Smooth muscle cell of the brain vasculature (primary cell): ENCODE data around the gene TMEM183A.

Source experiments
- DNase-seq: peaks from one replicate; pipeline ENCODE4 v3.0.0-alpha.2; 2012; ENCODE audit warnings: low read depth, low spot score

TMEM183A gene

DNA sequence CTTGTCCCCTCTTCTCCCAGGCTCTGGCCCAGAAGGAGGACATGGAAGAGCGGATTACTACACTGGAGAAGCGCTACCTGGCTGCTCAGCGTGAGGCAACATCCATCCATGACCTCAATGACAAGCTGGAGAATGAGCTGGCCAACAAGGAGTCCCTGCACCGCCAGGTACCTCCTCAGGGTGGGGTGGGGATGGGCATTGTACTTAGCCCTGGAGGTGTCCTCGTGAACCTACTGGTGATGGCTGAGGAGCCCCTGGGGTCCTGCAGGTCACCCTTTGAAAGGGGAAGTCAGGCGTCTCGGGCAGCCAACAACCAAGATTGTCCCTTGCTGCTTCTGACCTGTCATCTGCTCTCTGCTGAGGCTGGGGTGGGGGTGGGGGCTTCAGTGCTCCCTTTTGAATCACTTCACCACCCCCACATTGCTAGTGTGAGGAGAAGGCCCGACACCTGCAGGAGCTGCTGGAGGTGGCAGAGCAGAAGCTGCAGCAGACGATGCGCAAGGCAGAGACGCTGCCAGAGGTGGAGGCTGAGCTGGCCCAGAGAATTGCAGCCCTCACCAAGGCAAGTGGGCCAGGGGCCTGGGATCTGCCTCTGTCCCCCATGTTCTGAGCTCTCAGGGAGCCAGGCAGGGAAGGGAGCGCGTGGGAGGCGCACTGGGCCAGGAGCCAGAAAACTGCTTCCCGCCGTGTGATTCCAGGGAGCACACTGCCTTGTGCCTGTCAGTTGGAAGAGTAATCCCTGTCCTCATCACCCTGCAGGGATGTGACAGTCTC lies 38.8 kb downstream of the TMEM183A start:
- DNase-seq = no peak

DNA sequence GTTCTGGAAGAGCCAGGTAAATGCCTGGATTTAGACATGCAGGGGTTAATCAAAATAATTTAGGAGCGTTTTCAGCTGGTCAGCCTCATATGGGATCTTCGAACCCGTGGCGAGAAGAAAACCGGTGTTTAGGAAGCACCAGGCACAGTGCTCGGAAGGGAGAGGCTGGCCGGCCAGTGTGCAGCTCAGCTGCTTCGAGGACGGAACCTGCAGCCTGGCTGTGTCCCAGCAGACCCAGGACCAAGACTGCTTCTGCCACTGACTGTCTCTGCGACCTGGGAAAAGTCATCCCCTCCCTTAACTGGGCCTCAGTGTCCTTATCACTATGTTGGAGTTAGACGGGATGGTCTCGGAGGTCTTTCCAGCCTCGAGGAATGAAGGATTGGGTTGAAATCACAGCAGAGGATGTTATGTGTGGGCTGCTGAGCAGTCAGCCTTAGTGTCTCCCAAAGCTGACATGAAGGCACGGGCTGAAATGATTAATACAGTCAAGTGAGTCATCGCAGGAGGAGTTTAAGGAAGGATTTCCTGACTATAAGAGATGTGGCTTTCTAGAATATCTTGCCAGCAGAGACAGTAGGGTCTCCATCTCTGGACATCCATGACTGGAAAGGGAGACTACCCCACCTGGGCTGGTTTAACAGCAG lies 39.9 kb downstream of the TMEM183A start:
- DNase-seq = no peak

DNA sequence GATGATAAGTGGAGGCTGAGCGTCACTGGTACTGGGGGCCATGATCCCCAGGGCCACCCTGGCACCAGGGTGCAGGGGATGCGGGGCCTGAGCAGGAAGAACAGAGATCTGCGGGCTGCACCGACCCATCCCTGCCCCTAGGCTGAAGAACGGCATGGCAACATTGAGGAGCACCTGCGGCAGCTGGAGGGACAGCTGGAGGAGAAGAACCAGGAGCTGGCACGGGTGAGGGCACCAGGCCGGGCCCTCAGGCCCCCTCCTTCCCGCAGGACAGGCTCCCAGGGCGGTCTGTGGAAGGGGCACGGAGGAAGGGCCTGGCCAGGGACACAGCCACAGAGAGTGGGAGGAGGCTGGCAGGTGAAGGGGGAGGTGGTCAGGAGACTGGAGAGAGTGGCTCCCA lies 40.9 kb downstream of the TMEM183A start:
- no peak for DNase-seq

DNA sequence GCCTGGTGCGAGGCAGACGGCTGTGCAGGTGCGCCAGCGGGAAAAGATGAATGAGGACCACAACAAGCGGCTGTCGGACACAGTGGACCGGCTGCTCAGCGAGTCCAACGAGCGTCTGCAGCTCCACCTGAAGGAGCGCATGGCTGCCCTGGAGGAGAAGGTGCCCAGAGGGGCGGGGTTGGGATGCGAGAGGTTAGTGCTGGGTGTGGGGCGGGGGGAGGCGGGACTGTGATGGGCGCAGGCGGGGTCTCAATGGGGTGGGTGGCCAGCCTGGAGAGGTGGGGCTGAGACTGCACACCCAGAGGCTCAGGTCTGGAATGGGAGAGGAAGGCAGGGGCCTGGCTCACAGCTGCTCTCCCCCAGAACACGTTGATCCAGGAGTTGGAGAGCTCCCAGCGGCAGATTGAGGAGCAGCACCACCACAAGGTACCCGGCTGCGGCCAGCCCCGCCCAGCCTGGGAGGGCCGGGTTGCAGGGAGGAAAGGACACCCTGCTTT lies 41.4 kb downstream of the TMEM183A start:
- no peak for DNase-seq

DNA sequence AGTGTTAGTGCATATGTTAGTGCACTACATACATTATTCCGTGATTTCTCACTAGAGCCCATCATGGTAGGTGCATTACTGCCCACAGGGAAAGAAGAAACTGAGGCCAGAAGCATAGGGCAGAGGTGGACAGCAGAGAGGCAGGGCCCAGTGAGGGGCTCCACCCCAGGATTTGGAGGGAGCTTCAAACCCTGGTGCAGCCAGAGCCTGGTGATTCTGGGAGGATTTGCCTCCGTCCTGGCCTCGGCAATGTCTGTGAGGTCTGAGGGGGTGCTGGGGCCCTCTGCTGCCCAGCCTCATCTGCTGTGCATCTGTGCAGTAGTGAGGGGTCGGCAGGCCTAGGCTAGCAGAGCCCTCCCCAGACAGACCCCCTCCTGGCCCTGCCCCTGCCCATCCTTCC lies 41.9 kb downstream of the TMEM183A start:
- no peak for DNase-seq

DNA sequence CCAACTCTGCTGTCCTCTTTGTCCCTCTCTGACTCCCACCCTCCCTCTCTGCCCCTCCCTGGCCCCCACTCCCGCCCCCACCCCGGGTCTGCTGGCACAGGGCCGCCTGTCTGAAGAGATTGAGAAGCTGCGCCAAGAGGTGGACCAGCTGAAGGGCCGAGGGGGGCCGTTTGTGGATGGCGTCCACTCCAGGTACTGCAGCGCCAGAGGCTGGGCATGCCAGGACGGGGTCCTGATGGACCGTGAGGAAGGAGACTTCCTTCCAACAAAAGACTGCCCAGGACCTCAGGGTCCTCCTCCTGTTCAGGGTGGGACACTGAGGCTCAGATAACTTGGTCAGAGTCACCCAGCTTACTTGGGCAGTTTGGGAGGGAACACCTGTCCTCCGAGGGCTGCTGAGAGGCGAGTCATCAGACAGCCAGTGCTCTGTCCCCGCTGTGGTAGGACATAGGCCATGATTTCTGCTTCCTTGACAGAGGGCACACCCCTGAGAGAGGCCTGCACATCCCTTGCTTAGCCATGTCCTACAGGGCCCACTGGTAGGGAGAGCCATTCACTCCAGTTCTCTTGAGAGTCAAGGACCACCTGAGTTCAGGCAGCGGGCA lies 42.5 kb downstream of the TMEM183A start:
- DNase-seq = no peak

DNA sequence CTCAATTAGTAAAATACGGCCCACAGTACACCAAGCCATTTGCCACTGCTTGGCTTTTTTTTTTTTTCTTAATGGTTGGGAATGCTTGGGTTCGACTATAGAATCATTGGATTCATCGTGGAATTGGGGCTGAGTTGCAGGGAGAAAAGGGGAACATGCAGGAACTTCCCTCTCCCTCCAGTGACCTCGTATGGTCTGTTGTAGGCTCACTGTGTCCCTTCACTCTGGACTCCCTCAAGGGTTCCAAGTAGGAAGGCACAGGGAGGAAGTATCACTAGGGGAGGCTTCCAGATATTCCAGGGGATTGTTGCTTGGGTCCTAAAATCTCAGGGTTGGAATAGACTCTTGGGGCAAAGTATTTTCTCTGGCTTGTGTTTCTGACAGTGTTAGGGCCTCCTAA lies 43.7 kb downstream of the TMEM183A start:
- DNase-seq = no peak

DNA sequence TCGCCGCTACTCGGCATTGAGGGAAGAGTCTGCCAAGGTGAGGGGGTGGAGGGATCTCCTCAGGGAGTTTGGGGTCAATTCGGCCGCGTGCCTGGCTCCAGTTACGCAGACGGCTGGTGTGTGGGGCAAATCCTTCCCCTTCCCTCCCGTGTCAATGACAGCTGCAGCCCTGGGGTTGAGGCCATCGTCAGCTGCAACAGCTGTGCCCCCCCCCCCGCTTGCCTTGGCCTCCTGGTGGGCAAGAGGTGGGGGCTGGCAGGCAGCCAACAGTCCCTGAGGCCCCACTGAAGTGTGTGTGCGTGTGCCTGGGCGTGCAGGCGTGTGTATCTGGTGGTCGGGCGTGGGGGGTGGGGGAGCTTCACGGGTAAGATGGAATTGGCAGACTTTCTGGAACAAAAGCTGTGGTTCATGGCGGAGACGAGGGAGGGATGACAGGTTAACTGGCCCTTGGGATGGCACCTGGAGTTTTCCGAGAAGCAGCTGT lies 44.7 kb downstream of the TMEM183A start:
- DNase-seq = no peak

DNA sequence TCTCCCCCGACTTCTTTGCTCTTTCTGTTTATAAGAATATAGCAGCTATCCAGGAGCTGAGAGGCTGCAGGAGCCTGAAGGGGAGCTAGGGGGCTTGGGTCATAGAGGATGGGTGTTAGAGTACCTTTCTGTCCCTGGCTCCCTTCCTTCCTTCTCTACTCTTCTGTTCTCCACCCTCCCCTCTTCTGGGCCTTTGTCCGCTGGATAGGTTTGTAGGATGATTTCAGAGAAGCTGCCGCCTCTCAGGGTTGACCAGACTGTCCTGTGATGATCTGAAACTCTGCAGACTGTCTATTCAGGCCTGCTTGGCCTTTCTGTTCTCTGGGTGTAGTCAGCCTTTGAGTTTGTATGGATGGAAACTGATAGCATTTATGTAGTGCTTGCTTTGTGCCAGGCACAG lies 45.4 kb downstream of the TMEM183A start:
- DNase-seq = no peak

DNA sequence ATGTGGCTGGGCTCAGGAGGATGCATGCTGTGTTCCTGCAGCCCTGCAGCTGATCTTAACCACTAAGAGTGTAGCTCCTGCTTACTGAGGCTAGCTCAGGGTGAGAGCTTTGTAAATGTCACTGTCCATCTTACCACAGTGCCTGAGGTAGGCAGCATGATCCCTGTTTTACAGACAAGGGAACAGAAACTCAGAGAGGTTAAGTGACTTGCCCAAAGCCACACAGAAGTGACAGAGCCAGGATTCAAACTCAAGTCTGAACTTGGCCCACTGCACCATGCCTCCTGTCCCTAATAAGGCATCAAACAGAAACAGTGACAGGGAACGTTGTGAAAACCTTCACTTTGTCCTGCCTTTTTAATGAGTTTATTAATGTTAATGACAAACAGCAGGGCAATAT lies 47.0 kb downstream of the TMEM183A start:
- no peak for DNase-seq

DNA sequence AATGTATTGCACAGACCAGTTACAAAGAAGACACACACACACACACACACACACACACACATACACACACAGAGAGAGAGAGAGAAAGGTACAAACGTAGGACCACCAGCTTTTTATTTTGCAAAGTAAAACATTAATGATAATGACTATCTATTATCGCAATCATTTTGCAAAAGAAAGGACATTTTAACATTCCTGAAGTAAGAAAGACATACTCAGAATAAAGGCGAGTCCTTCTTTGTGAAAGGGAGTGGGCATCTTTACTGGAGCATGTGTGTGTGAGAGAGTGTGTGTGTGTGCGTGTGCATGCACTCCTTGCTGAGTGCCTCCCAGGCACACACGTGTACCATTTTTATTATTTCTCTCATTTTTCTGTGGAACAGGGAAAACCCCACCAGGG lies 47.5 kb downstream of the TMEM183A start:
- DNase-seq = no peak

DNA sequence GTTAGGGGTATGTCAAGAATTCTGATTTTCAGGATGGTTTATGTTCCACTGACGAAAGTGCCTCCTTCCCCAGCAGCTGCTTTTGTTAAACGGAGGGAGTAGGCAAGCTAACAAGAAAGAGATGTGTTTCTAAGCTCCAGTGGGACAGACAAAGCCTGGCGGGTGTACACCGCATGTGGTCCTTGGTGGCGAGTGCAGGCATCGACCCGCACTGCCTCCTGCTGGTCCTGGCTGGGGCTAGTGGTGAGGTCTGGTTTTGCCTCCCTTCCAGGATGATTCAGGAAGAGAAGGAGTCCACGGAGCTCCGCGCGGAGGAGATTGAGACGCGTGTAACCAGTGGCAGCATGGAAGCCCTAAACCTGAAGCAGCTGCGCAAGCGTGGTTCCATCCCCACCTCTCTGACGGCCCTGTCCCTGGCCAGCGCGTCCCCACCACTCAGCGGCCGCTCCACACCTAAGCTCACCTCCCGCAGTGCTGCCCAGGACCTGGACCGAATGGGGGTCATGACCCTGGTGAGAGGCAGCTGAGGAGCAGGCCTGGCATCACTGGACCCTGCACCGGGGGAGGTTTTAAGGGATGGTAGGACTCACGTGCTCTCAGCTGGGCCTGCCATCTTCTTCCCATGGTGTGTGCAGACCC lies 48.1 kb downstream of the TMEM183A start:
- no peak for DNase-seq

DNA sequence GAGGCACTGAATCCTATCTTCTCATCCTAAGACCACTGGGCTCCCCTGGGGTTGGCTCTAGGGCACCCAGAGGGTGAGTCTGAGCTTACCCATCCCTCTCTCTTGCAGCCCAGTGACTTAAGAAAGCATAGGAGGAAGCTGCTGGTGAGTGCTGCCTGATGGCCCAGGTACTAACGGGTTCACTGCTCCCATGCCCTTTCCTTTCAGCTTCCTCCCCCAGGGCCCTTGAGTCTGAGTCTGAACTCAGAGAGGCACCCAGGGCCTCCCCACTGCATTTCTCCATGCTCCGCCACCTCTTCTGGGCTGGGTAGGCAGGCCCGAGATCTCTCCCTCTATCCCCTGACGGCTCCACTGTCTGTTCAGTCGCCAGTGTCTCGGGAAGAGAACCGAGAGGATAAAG lies 48.8 kb downstream of the TMEM183A start:
- DNase-seq = no peak

DNA sequence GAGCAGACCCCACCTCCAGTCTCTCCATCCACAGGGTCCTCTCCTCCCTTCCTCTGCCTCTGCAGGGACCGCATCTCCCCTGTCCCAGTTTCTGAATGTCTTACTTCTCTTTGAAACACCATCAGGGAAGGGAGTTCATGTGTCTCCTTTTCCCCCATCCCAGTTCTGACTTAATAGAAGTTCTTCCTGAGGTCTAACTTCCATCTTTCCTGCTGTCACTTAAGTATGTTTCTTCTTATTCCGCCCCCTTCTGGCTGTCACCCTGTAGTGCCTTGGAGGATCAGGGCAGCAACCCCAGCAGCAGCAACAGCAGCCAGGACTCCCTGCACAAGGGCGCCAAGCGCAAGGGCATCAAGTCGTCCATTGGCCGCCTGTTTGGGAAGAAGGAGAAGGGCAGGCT lies 49.3 kb downstream of the TMEM183A start:
- no peak for DNase-seq

DNA sequence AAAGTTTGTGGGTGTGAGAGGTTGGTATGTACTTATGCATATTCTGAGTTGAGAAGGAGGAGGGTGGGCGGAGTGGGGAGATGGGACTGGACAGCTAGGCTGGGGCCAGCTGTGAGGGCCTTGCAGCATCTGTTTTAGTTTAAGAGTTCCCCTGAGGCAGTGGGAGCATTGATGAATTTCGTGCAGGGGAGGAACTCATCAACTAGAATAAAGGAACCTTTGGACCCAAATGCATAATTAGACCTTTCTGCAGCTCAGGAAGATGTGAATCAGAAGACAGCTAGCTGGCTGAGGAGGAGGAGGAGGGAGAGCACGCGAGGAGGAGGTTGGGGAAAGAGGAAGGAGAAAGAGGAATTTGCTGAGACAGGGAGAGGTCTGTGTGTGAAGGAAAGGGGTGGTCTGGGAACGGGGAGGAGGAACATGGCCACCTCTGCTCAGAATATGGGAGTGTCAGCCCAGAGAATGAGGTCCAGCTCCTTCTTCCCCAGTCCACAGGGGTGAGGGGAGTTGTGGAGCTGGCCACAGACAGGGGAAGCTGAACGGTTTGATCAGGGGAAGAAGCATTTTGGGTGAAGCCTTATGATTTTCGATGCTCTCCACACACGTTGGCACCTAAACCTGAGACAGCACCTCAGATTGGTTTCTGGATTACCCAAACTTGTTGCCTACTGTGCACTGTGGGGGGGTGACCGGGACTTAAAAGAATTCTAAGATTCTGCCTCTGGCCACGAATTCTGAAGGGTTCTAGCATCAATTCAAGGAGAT lies 50.9 kb downstream of the TMEM183A start:
- no peak for DNase-seq

DNA sequence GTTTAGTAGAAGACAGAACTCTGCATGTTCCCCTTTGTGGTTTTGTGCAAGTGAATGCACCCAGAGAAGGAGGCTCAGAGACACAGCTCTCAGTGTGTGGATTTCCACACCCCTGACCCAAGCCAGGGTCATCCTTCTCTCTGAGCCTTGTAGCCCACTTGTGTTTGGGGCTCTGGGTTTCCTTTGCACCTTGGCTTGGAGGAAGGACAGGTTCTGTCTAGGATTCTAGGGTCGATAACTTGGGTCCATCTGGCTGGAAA lies 51.4 kb downstream of the TMEM183A start:
- no peak for DNase-seq

DNA sequence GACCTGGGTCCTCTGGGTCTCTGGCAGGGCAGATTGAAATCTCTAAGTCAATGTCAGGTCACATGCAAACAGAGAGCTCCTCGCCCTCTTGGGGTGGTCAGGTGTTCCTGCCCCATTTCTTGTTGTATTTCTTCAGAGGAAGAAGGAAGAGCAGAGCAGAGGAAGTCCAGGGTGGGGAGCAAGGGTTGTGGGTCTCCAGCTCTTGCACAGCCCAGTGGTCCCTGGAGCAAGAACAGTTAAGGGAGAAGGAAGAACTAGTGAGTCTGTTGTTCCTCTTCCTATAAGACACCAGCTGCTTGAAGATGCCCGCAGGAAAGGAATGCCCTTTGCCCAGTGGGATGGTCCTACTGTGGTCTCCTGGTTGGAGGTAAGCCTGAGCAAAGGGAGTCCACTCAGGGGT lies 52.3 kb downstream of the TMEM183A start:
- no peak for DNase-seq

DNA sequence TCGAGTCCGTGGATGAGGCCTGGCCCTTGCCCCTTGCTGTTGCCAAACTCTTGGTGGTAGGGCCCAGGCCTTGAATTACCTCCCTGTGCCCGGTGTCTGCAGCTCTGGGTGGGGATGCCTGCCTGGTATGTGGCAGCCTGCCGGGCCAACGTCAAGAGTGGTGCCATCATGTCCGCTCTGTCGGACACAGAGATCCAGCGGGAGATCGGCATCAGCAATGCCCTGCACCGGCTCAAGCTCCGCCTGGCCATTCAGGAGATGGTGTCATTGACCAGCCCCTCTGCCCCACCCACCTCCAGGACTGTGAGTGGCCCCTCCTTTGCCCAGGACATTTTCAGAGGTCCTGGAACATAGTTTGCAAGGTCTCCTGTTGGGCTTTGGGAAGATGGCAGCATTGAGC lies 52.9 kb downstream of the TMEM183A start:
- DNase-seq = no peak

DNA sequence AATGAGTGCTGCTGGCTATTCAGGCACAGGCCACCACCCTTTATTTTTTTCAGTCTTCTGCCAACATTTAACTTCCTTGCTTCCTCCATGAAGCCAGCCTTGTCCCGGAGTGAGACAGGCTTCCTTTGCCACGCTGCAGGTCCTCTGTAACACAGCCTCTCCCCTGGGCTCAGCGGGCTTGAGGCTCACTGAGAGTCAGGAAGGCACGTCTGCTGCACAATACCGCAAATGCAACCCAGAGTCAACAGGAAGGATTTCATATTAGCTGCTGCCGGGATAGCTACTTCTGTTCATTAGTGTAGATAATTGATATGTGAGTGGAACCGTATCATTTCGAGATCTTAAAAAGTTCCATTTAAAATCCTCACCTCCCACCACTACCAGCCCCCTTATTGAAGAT lies 56.1 kb downstream of the TMEM183A start:
- no peak for DNase-seq

DNA sequence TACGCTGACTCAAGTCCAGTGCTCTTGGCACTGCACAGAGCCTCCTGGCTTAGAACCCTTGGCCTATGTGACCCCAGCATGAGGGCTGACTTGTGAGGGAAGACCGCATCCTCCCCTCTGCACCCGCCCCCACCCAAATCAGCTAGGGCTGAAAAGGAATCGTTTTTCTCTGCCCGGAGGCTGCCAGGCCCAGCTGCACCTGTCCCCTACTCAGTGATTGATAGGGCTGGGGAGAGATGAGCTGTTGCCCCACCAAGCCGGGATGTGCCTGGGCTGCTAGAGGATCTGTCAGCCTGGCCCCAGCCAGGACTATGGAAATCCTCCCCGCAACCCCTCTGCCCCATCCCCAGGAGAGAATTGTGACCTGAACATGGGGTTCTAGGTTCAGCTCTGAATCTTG lies 58.0 kb downstream of the TMEM183A start:
- no peak for DNase-seq

DNA sequence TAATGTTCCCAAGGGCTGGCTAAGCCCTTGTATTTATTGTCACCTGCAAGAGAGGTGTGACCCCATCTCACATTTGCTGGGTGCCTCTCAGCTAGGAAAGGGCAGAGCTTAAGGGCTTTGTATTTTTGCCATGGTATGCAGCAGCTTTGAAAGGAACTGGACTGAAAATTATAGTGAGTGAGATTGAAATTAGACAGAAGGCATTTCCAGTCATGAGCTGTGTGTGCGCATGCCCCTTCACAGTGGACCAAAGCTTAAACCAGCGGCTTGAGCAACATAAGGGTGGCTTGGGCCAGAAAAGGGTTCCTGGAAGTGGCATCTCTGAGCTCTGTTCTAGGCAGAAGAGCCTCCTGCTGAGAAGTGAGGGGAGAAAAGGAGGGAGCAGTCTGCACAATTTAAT lies 58.8 kb downstream of the TMEM183A start:
- no peak for DNase-seq

DNA sequence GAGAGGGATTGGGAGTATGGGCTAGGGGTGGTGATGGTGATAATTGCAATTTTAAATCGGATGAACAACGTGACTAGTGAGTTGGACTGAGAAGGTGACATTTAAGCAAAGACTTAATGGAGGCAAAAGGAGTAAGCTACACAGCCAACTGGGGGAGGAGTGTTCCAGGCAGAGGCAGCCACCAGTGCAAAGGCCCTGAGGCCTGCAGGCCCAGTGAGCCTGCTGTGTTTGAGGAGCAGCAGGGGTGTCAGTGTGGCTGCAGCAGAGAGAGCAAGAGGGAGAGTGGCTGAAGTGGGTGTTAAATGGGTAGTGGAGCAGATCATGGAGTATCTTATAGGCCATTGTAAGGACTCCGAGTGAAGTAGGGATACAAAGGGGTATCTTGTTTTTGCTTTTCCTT lies 59.8 kb downstream of the TMEM183A start:
- DNase-seq = no peak
